Adrenal gland (tissue), 5 donors: ENCODE data around the gene LIPG.

Experiments
- CTCF ChIP-seq, 6 experiments: fragments of 450-650 bp in 4 of 6; fragments of 200-600 bp in 2 of 6; sonication (generic) in 1 of 6; IDR thresholded peaks; 1 replicate in 5 of 6; 2 replicates in 1 of 6; pipeline versions ENCODE4 v1.5.1 to v1.8.0; 2016 to 2021; ENCODE audit warnings: antibody characterized with exemption in 6 of 6, mild to moderate bottlenecking in 2 of 6, moderate library complexity in 1 of 6
- POLR2A ChIP-seq, 2 donors: fragments of 450-650 bp; IDR thresholded peaks; one replicate each; pipeline ENCODE4 v1.6.1; 2017; ENCODE audit warnings: antibody characterized with exemption in 2 of 2, mild to moderate bottlenecking in 2 of 2, moderate library complexity in 1 of 2
- donor health status: DM: no; HTN: no; CAD: no.

GRCh38 chr18:49638209-49638785 lies 76.4 kb downstream of the LIPG start:
- no peak for TF ChIP-seq CTCF (IDR thresholded peaks at IDR 0.05)
- TF ChIP-seq POLR2A (IDR thresholded peaks at IDR 0.05), result no peak
